A549 (cell line): ENCODE measurements around the gene DUSP1.

Experiments
- BHLHE40 ChIP-seq: IDR thresholded peaks from 2 replicates; pipeline ENCODE4 v1.6.1; 2012; ENCODE audit warnings: low read depth, low read length, inconsistent platforms
- CBX2 ChIP-seq: fragments of 200-600 bp; sonication (generic); IDR thresholded peaks from 2 replicates; pipeline ENCODE4 v1.6.1; 2016; ENCODE audit warnings: low read depth, mild to moderate bottlenecking, borderline replicate concordance
- CBX8 ChIP-seq: fragments of 200-600 bp; sonication (generic); IDR thresholded peaks from 2 replicates; pipeline ENCODE4 v1.6.1; 2016
- CEBPB ChIP-seq, 2 experiments: fragments of >200 bp in 1 of 2; sonication (Bioruptor Twin) in 1 of 2; formaldehyde crosslinking in 1 of 2; IDR thresholded peaks; 2 replicates each; pipeline ENCODE4 v1.6.1; 2012 to 2016
- EP300 ChIP-seq, 2 experiments: fragments of >200 bp; sonication (Bioruptor Twin); formaldehyde crosslinking; IDR thresholded peaks; 2 replicates in 1 of 2; 3 replicates in 1 of 2; pipeline ENCODE4 v1.6.1; 2016 to 2017
- HDAC2 ChIP-seq: fragments of 200-600 bp; sonication (generic); IDR thresholded peaks from 2 replicates; pipeline ENCODE4 v1.6.1; 2016
- JUN ChIP-seq, 2 experiments: fragments of >200 bp; sonication (Bioruptor Twin); formaldehyde crosslinking; IDR thresholded peaks; 2 replicates in 1 of 2; 3 replicates in 1 of 2; pipeline ENCODE4 v1.6.1; 2016 to 2017
- MAZ ChIP-seq: fragments of 150-350 bp; IDR thresholded peaks from 2 replicates; pipeline ENCODE4 v1.6.1; 2014; ENCODE audit warnings: antibody characterized with exemption, low read depth, low read length, borderline replicate concordance
- PHF8 ChIP-seq: fragments of 200-600 bp; sonication (generic); IDR thresholded peaks from 2 replicates; pipeline ENCODE4 v1.6.1; 2016; ENCODE audit warnings: low read depth, mild to moderate bottlenecking, antibody characterized with exemption, moderate library complexity, borderline replicate concordance
- POLR2A ChIP-seq: IDR thresholded peaks from 2 replicates; pipeline ENCODE4 v1.6.1; 2012; ENCODE audit warnings: mild to moderate bottlenecking, low read length
- RAD21 ChIP-seq, 2 experiments: fragments of >200 bp in 1 of 2; sonication (Bioruptor Twin) in 1 of 2; formaldehyde crosslinking in 1 of 2; IDR thresholded peaks in 1 of 2; conservative IDR thresholded peaks in 1 of 2; 2 replicates in 1 of 2; 3 replicates in 1 of 2; pipeline ENCODE4 v1.6.1; 2012 to 2018; ENCODE audit warnings: inconsistent platforms in 1 of 2
- REST ChIP-seq: fragments of 200-600 bp; sonication (generic); IDR thresholded peaks from 2 replicates; pipeline ENCODE4 v1.6.1; 2016; ENCODE audit warnings: antibody characterized with exemption, mild to moderate bottlenecking, moderate library complexity
- TP53 ChIP-seq: fragments of 250-450 bp; sonication (Bioruptor Pico); IDR thresholded peaks from 2 replicates; pipeline ENCODE4 v1.5.0; 2021; ENCODE audit warnings: mild to moderate bottlenecking, moderate library complexity
- TF ChIP-seq, protein P1 (sequence below): fragments of >200 bp; sonication (Bioruptor Twin); formaldehyde crosslinking; IDR thresholded peaks from 3 replicates; pipeline ENCODE4 v1.5.1; 2016

DNA sequence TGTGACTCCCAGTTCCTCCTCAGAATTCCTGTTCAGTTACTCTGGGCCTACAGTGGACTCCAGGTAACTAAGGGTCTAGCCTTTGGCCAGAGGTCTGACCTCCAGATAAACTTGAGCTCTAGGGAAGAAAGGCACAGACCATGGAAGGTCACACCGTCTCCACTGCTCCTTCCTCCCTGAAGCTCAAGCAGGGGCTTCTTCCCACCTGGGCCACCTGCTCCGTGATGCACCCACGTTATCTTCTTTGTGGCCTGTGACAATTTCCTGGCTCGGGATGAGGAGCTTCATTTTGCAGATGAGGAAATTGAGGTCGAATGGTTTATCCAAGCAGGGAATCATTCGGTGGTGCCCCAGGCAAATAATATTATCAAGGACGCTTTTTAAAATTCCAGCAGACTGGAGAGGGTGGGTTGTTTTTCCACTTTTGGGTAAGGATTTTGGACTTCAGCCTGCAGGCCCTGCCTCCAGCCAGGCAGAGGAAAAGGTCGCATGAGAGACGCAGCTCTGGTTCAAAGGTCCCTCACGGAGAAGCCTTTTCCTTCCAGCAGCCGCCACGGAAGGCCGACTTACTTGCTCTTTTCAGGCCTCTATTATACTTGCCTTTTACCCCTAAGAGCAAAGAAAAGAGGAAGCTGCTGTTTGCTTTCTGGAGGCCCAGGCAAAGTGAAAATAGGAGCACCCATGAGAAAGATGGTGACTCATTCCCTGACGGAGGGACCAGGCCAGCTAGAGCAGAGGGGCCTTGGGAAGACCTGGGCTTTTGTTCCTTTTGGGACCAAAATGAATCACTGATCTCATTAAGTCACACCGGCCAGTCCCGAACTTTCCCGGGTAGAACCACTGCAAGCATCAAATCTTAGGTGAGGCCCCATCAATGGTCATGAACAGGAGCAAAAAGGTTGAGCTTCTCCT, 22.8 kb upstream of the DUSP1 start:
- TF ChIP-seq, protein P1, sequence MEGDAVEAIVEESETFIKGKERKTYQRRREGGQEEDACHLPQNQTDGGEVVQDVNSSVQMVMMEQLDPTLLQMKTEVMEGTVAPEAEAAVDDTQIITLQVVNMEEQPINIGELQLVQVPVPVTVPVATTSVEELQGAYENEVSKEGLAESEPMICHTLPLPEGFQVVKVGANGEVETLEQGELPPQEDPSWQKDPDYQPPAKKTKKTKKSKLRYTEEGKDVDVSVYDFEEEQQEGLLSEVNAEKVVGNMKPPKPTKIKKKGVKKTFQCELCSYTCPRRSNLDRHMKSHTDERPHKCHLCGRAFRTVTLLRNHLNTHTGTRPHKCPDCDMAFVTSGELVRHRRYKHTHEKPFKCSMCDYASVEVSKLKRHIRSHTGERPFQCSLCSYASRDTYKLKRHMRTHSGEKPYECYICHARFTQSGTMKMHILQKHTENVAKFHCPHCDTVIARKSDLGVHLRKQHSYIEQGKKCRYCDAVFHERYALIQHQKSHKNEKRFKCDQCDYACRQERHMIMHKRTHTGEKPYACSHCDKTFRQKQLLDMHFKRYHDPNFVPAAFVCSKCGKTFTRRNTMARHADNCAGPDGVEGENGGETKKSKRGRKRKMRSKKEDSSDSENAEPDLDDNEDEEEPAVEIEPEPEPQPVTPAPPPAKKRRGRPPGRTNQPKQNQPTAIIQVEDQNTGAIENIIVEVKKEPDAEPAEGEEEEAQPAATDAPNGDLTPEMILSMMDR, result no peak
- TF ChIP-seq EP300 (IDR thresholded peaks at IDR 0.05) (no peak), TP53 (CRISPR knock-in tag) (no peak), CBX8 (no peak), RAD21 (conservative IDR thresholded peaks at IDR 0.05 in 1 of 2, IDR thresholded peaks at IDR 0.05 in 1 of 2) (no peak), REST (no peak), BHLHE40 (no peak), JUN (IDR thresholded peaks at IDR 0.05) (no peak), MAZ (no peak), POLR2A (no peak), CBX2 (no peak), CEBPB (IDR thresholded peaks at IDR 0.05) (no peak), PHF8 (no peak), HDAC2 (no peak)
